IPS DF 6.9 (cell line): Measurements from ENCODE around the gene TMEM92.

Experiments used
- DNase-seq: peaks from one replicate; pipeline ENCODE4 v3.0.0-alpha.2; 2013; ENCODE audit warnings: low read depth, low spot score
- H3K27ac ChIP-seq: one replicate; pipeline ENCODE4 v1.5.1; 2013; ENCODE audit warnings: low read length, control low read depth
- H3K27me3 ChIP-seq: 2 replicates; pipeline ENCODE4 v1.6.1; 2013; ENCODE audit warnings: mild to moderate bottlenecking, low read length; ENCODE audit not compliant: control insufficient read depth, insufficient read depth
- H3K36me3 ChIP-seq: 2 replicates; pipeline ENCODE4 v1.6.1; 2013; ENCODE audit warnings: low read length; ENCODE audit not compliant: control insufficient read depth, insufficient read depth
- H3K4me1 ChIP-seq: 2 replicates; pipeline ENCODE4 v1.6.1; 2013; ENCODE audit warnings: low read length; ENCODE audit not compliant: control insufficient read depth, insufficient read depth
- H3K4me3 ChIP-seq: 2 replicates; pipeline ENCODE4 v1.5.1; 2013; ENCODE audit warnings: mild to moderate bottlenecking, low read length
- H3K9me3 ChIP-seq: 2 replicates; pipeline ENCODE4 v1.6.1; 2013; ENCODE audit warnings: low read length, inconsistent platforms; ENCODE audit not compliant: control insufficient read depth, insufficient read depth
- whole genome bisulfite sequencing: extraction: QIAGEN DNeasy Blood & Tissue Kit; methylation state at CpG from one replicate; pipeline ENCODE4 v1.1.7; 2013; ENCODE audit warnings: mixed read lengths, missing lambda C conversion rate; ENCODE audit not compliant: insufficient read length, insufficient coverage; 5-methylcytosine and 5-hydroxymethylcytosine counted together

Gene TMEM92

DNA sequence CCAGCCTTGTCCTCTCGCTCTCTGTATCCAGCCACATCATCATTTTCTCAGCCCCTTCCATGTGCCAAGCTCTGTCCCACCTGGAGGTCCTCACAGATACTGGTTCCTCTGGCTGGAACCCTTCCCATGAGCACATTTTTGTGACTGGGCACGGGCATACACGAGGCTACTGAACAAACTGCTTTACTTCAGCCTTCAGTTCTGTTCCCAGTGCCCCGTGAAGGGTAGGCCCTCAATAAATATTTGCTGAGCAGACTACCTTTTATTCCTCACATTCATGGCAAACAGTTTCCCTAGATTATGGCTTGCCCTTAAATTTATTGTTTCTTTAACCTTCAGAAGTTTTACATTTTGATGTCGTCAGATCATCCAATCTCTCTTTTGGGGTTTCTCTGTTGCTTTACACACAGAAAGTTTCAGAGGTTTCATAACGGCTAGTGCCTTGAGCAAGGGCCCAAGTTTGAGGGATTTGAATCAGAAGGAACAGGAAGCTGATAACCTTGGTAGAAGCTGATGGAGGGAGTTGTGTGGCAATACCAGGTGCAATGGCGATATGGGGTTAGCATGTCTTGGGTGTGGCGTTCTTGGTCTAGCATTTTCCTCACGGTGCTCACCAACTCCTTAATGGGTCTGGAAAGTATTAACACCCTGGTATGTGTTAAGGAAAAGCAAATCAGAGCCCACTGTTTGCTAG, 27.8 kb downstream of the TMEM92 start:
- Histone ChIP-seq H3K27ac (no peak overlapping the region), H3K4me1 (no peaks in the 10 kb centered on the region), H3K4me3 (no peak overlapping the region), H3K9me3 (no peaks in the 10 kb centered on the region), H3K36me3 (no peaks in the 10 kb centered on the region), H3K27me3 (no peaks in the 10 kb centered on the region)
- no CpG with 5 or more reads among the region's 9 CpGs for WGBS
- DNase-seq, result no peak

DNA sequence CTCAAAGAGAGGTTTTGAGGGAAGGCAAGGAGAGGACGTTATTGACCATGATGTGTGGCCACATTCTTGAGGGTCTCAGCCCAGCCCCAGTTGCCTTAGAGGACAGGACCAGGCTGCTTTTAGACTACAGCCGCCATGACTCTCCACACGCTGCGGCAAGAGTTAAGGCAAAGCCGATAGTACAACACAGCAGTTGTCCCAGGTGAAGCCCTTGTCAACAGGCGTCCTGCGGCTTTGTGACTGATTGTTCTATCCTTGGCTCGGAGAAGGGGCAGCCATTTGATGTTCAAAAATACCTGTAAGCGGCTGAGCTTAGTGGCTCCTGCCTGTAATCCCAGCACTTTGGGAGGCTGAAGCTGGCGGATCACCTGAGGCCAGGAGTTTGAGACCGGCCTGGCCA, 28.8 kb downstream of the TMEM92 start:
- Histone ChIP-seq H3K9me3 (no peaks in the 10 kb centered on the region), H3K27ac (no peak overlapping the region), H3K27me3 (no peaks in the 10 kb centered on the region), H3K4me3 (no peak overlapping the region), H3K36me3 (no peaks in the 10 kb centered on the region), H3K4me1 (no peaks in the 10 kb centered on the region)
- no peak for DNase-seq
- WGBS, result no CpG with 5 or more reads among the region's 11 CpGs

GRCh38 chr17:50303596-50303995, 29.3 kb downstream of the TMEM92 start:
- Histone ChIP-seq H3K4me1 (no peaks in the 10 kb centered on the region), H3K36me3 (no peaks in the 10 kb centered on the region), H3K27me3 (no peaks in the 10 kb centered on the region), H3K27ac (no peak overlapping the region), H3K9me3 (no peaks in the 10 kb centered on the region), H3K4me3 (no peak overlapping the region)
- no peak for DNase-seq
- no CpG with 5 or more reads among the region's 4 CpGs for WGBS

DNA sequence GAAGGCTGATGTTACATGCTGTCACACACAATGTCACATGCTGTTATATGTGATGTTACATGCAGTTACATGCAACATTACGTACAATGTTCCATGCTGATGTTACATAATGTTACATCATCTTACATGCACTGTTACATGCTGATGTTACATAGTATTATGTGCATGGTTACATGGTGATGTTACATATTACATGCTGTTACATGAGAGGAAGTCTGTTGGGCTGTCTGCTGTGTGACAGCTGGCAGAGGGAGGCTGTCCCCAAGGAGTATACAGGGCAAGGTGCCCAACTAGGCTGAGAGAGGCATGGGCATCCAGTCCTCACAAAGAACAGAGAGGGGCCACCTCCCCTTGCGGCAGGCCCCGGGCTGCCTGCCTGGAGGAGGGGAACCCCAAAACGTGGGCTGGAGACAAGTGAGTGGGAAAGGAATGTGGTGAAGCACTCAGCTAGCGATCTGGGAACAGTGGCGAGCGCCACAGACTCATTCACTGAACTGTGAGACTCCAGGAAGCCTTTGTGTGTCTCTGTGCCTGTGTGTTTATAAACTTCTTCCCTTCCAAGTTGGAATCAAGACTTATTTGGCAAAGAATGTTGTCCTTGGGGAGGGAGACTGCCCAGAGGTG, 30.6 kb downstream of the TMEM92 start:
- Histone ChIP-seq H3K9me3 (no peaks in the 10 kb centered on the region), H3K27me3 (no peaks in the 10 kb centered on the region), H3K27ac (no peak overlapping the region), H3K4me3 (no peak overlapping the region), H3K36me3 (no peaks in the 10 kb centered on the region), H3K4me1 (no peaks in the 10 kb centered on the region)
- WGBS, result no CpG with 5 or more reads among the region's 7 CpGs
- no peak for DNase-seq

- WGBS, result no CpG with 5 or more reads among the region's 4 CpGs
- Histone ChIP-seq H3K27ac (no peak overlapping the region), H3K9me3 (no peaks in the 10 kb centered on the region), H3K4me3 (no peak overlapping the region), H3K4me1 (no peaks in the 10 kb centered on the region), H3K36me3 (no peaks in the 10 kb centered on the region), H3K27me3 (no peaks in the 10 kb centered on the region)
- no peak for DNase-seq
Measured at GRCh38 chr17:50307654-50308053, 33.4 kb downstream of the TMEM92 start.

DNA sequence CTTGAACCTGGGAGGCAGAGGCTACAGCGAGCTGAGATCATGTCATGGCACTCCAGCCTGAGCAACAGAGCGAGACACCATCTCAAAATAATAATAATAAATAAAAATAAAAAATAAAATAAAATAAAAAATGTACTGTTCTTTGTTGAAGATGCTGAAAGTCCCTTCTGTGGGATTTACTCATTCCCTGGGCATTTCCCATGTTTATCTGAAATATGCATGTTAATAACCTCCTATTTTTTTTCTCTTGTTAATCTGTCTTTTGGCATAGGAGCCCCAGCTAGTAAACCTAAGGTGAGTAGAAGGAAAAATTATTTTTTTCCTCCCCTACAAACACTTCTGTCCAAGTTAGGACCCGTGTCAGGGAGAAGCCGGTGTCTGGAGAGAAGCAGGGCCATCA, 34.4 kb downstream of the TMEM92 start:
- no peak for DNase-seq
- WGBS, result no CpG with 5 or more reads among the region's 4 CpGs
- Histone ChIP-seq H3K4me3 (no peak overlapping the region), H3K9me3 (no peaks in the 10 kb centered on the region), H3K27ac (no peak overlapping the region), H3K4me1 (no peaks in the 10 kb centered on the region), H3K36me3 (no peaks in the 10 kb centered on the region), H3K27me3 (no peaks in the 10 kb centered on the region)

DNA sequence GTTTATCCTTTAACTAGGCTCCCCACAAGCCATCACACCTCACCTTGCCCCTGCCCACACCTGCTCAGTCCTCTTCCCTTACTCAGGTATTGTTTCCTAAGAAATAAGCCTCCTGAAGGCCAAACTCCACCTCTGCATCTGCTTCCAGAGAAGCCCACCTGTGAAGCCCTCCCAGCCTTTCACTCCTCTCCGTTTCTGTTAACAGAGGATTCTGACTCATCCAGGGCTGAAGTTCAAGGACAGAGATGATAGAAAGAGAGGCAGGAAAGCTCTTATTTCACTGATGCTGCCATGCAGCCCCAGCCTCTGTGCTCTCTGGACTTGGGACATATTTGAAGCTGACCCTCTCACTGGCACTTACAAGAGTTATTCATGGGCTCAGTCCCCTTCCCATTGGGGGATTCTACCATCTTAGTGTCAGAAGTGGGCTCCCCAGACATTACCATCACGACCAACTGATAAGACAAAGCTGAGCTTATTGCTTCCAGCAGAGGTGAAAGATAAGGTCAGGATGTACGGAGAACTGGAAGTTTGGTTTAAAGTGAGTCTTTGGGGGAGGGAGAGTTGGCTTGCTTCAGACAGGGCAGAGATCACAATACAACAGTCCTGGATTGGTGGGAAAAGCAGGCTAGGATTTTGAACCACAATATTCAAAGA, 36.3 kb downstream of the TMEM92 start:
- Histone ChIP-seq H3K9me3 (no peaks in the 10 kb centered on the region), H3K27ac (no peak overlapping the region), H3K4me1 (no peaks in the 10 kb centered on the region), H3K36me3 (no peaks in the 10 kb centered on the region), H3K27me3 (no peaks in the 10 kb centered on the region), H3K4me3 (no peak overlapping the region)
- WGBS, result no CpG with 5 or more reads among the region's 3 CpGs
- DNase-seq, result no peak

DNA sequence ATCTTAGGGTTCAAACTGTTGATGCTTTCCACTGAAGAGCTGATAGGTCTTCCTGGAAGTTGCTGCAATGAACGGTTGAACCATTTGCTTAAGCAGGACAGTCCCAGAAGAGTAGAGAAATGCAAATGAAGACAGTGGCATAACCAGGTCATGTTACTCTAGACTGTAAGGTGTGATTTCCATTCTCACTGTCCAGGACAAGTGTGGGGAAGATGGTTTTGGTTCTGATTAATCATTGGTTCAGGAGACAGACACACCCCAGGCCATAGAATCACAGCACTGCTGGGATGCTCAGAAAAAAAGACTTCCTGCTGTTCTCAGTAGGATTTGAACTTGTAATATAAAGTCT, 36.8 kb downstream of the TMEM92 start:
- no CpG with 5 or more reads among the region's 1 CpG for WGBS
- Histone ChIP-seq H3K9me3 (no peaks in the 10 kb centered on the region), H3K4me3 (no peak overlapping the region), H3K27ac (no peak overlapping the region), H3K36me3 (no peaks in the 10 kb centered on the region), H3K4me1 (no peaks in the 10 kb centered on the region), H3K27me3 (no peaks in the 10 kb centered on the region)
- DNase-seq, result no peak

GRCh38 chr17:50311483-50311882, 37.2 kb downstream of the TMEM92 start:
- no peaks in the 10 kb centered on the region for H3K9me3 ChIP-seq
- DNase-seq, result no peak
- no peaks in the 10 kb centered on the region for H3K36me3 ChIP-seq
- WGBS, result no CpG with 5 or more reads among the region's 4 CpGs
- no peaks in the 10 kb centered on the region for H3K27me3 ChIP-seq
- H3K4me3 ChIP-seq, result no peak overlapping the region
- no peak overlapping the region for H3K27ac ChIP-seq
- no peaks in the 10 kb centered on the region for H3K4me1 ChIP-seq

GRCh38 chr17:50312308-50312707, 38.0 kb downstream of the TMEM92 start:
- Histone ChIP-seq H3K4me3 (no peak overlapping the region), H3K27me3 (no peaks in the 10 kb centered on the region), H3K36me3 (no peaks in the 10 kb centered on the region), H3K4me1 (no peaks in the 10 kb centered on the region), H3K9me3 (no peaks in the 10 kb centered on the region), H3K27ac (no peak overlapping the region)
- DNase-seq, result no peak
- no CpG with 5 or more reads among the region's 5 CpGs for WGBS
